Measurements from ENCODE around the gene YDJC.

DNA sequence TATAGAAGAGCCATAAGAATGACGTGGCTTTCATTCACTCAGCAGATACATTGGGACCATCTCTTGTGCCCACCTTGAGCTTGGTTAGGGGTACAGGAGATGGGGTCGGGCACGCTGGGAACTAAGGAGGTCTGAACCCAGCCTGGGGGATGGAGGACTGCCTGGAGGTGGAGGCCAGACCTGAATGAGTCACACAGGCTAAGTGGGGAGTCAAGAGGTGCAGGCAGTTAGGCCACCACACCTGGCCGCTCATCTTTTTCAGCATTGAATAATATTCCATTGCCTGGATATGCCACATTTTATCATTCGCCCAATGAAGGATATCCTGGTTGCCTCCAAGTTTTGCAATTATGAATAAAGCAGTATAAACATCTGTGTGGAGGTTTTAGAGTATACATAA is 32.2 kb upstream of the YDJC start:
- TF ChIP-seq, protein P1, sequence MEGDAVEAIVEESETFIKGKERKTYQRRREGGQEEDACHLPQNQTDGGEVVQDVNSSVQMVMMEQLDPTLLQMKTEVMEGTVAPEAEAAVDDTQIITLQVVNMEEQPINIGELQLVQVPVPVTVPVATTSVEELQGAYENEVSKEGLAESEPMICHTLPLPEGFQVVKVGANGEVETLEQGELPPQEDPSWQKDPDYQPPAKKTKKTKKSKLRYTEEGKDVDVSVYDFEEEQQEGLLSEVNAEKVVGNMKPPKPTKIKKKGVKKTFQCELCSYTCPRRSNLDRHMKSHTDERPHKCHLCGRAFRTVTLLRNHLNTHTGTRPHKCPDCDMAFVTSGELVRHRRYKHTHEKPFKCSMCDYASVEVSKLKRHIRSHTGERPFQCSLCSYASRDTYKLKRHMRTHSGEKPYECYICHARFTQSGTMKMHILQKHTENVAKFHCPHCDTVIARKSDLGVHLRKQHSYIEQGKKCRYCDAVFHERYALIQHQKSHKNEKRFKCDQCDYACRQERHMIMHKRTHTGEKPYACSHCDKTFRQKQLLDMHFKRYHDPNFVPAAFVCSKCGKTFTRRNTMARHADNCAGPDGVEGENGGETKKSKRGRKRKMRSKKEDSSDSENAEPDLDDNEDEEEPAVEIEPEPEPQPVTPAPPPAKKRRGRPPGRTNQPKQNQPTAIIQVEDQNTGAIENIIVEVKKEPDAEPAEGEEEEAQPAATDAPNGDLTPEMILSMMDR (IDR thresholded peaks at IDR 0.05): no peak
- no peak for TF ChIP-seq POLR2A (IDR thresholded peaks at IDR 0.05)
